DND-41 (cell line): ENCODE measurements around the gene NME1.

Source experiments
- EZH2 ChIP-seq: IDR thresholded peaks from 3 replicates; pipeline ENCODE4 v1.6.1; 2012; ENCODE audit warnings: borderline replicate concordance, low read depth, mild to moderate bottlenecking, moderate library complexity, low read length, inconsistent platforms; ENCODE audit not compliant: severe bottlenecking
- TF ChIP-seq, protein P1 (sequence below): IDR thresholded peaks from 2 replicates; pipeline ENCODE4 v1.5.1; 2012; ENCODE audit warnings: borderline replicate concordance, low read length, moderate library complexity, mild to moderate bottlenecking; ENCODE audit not compliant: poor library complexity, severe bottlenecking; ENCODE audit errors: extremely low read depth

DNA sequence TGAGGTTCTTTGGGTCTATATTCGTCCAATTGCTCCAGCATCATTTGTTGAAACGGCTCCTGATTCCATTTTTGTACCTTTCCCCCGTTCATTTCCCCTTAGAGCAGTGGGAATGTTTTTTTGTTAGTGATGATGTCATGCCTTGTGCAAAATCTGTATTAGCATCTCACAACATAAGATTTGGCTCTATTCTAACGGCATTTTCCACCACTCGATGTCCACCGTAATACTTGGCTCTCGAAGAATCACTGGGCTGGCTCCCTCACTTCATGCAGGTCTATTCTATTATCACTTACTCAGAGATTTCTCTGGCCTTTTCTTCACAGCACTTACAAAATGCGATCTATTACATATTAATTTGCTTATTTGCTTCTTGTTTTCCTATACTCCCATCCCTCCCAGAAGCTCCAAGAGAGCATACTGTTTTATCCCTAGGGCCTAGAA, 571 bp upstream of the NME1 start:
- TF ChIP-seq, protein P1, sequence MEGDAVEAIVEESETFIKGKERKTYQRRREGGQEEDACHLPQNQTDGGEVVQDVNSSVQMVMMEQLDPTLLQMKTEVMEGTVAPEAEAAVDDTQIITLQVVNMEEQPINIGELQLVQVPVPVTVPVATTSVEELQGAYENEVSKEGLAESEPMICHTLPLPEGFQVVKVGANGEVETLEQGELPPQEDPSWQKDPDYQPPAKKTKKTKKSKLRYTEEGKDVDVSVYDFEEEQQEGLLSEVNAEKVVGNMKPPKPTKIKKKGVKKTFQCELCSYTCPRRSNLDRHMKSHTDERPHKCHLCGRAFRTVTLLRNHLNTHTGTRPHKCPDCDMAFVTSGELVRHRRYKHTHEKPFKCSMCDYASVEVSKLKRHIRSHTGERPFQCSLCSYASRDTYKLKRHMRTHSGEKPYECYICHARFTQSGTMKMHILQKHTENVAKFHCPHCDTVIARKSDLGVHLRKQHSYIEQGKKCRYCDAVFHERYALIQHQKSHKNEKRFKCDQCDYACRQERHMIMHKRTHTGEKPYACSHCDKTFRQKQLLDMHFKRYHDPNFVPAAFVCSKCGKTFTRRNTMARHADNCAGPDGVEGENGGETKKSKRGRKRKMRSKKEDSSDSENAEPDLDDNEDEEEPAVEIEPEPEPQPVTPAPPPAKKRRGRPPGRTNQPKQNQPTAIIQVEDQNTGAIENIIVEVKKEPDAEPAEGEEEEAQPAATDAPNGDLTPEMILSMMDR = no peak
- no peak for TF ChIP-seq EZH2
